Right lobe of liver (tissue), 6 donors: ENCODE data around the gene PADI3. TPM values are rescaled to one million over a fixed set of nuclear protein-coding genes. Genes with fewer than 3 reads are reported as not detected.

Experiments
- ATAC-seq, 4 donors: fragments of 200-7000 bp; cut with Tn5 transposase; one replicate each; pipeline ENCODE4 v1.9.1; 2020; ENCODE audit warnings: mild to moderate bottlenecking in 4 of 4, moderate library complexity in 4 of 4
- DNase-seq, 3 donors: peaks; one replicate each; pipeline ENCODE4 v3.0.0-alpha.2; 2020
- H3K27ac ChIP-seq, 3 donors: fragments of 200-600 bp; one replicate each; pipeline ENCODE4 v1.8.0; 2022
- H3K27me3 ChIP-seq, 2 donors: fragments of 200-600 bp; one replicate each; pipeline ENCODE4 v1.8.0; 2022
- H3K36me3 ChIP-seq, 4 donors: fragments of 200-600 bp; sonication (generic) in 1 of 4; one replicate each; pipeline versions ENCODE4 v1.5.1 to v1.8.0; 2017 to 2022; ENCODE audit warnings: control low read depth in 1 of 4
- H3K4me1 ChIP-seq, 4 donors: fragments of 200-600 bp; sonication (generic) in 1 of 4; one replicate each; pipeline versions ENCODE4 v1.5.1 to v1.8.0; 2017 to 2022; ENCODE audit warnings: control low read depth in 1 of 4
- H3K4me3 ChIP-seq, 3 donors: fragments of 200-600 bp; one replicate each; pipeline ENCODE4 v1.8.0; 2022
- H3K9me3 ChIP-seq, 4 donors: fragments of 200-600 bp; sonication (generic) in 1 of 4; one replicate each; pipeline versions ENCODE4 v1.5.1 to v1.8.0; 2017 to 2022; ENCODE audit warnings: control low read depth in 1 of 4
- CTCF ChIP-seq, 4 donors: fragments of 200-600 bp in 3 of 4; fragments of 450-650 bp in 1 of 4; IDR thresholded peaks; one replicate each; pipeline versions ENCODE4 v1.5.1 to v1.8.0; 2016 to 2022; ENCODE audit warnings: antibody characterized with exemption in 4 of 4, mild to moderate bottlenecking in 2 of 4
- POLR2A ChIP-seq: fragments of 450-650 bp; IDR thresholded peaks from one replicate; pipeline ENCODE4 v1.6.1; 2017; ENCODE audit warnings: antibody characterized with exemption, mild to moderate bottlenecking
- WGBS: methylation state at CpG from one replicate; pipeline ENCODE4 v1.1.6; 2018; ENCODE audit warnings: low coverage, low lambda C conversion rate; ENCODE audit not compliant: insufficient coverage; ENCODE audit errors: missing lambda C conversion rate; 5-methylcytosine and 5-hydroxymethylcytosine counted together
- intact Hi-C, 2 donors: fragments of 100-400 bp; cut with DNase I; formaldehyde crosslinking; loops; one replicate each; pipeline versions ENCODE4 v1.11.2 to v1.14.1; 2022
- microRNA-seq, 2 donors: library from miRNA; unstranded; fragments of <30 nt; microRNA quantifications; one replicate each; pipeline ENCODE4, GENCODE V29; 2019 to 2020
- small RNA-seq, 2 experiments: library from RNA; depleted of rRNA; stranded (forward); fragments of <200 nt; gene quantifications; one replicate each; pipeline ENCODE3, GENCODE V24; 2016
- total RNA-seq, 6 experiments: library from RNA; depleted of rRNA in 2 of 6; stranded (reverse); fragments of >200 nt in 2 of 6; fragmentation: NEBNext Ultra II Directional in 3 of 6; extraction: Animal tissue kit (Norgen Biotek cat#: 25700) in 3 of 6; gene quantifications; one replicate each; pipeline versions ENCODE4 v1.1.0 to v1.2.4, GENCODE V29; 2016 to 2023
- donor health status: DM: no; HTN: yes; CAD: no.
- donor health status: DM: no; HTN: no; CAD: no.
- donor health status: DM: no; HTN: no; CAD: no.
- donor health status: DM: no; HTN: yes; CAD: no.
- donor health status: DM: no; HTN: yes; CAD: no.

PADI3 gene
- total RNA-seq, 6 experiments from 2014 or later = not detected

- intact Hi-C loops = no loop called here
- TF ChIP-seq POLR2A = no peak
- TF ChIP-seq CTCF (IDR thresholded peaks at IDR 0.05) = no peak
- H3K4me3 ChIP-seq = no peak overlapping the region
- WGBS = 54% methylated on average over 5 of the region's 5 CpGs
- no peaks in the 10 kb centered on the region for H3K4me1 ChIP-seq
- DNase-seq (no peak), ATAC-seq (no peak)
- H3K9me3 ChIP-seq = no peaks in the 10 kb centered on the region
- no peaks in the 10 kb centered on the region for H3K36me3 ChIP-seq
- H3K27ac ChIP-seq = no peak overlapping the region
- H3K27me3 ChIP-seq = no peaks in the 10 kb centered on the region
Measured at GRCh38 chr1:17328855-17329254, 80.0 kb downstream of the PADI3 start.

GRCh38 chr1:17329610-17330009, 80.7 kb downstream of the PADI3 start:
- H3K4me3 ChIP-seq = no peak overlapping the region
- no peak for TF ChIP-seq POLR2A
- TF ChIP-seq CTCF (IDR thresholded peaks at IDR 0.05) = no peak
- 23% methylated on average over 4 of the region's 4 CpGs for WGBS
- no peaks in the 10 kb centered on the region for H3K4me1 ChIP-seq
- no peak overlapping the region for H3K27ac ChIP-seq
- H3K27me3 ChIP-seq = no peaks in the 10 kb centered on the region
- H3K36me3 ChIP-seq = no peaks in the 10 kb centered on the region
- DNase-seq = no peak
- intact Hi-C loops = no loop called here
- ATAC-seq = peak in 1 of 4 donors; percentile 19
- H3K9me3 ChIP-seq = no peaks in the 10 kb centered on the region

- ATAC-seq = peak in 1 of 4 donors; percentile 23
- Histone ChIP-seq H3K27me3 (no peaks in the 10 kb centered on the region), H3K9me3 (no peaks in the 10 kb centered on the region), H3K4me3 (no peak overlapping the region), H3K4me1 (no peaks in the 10 kb centered on the region), H3K27ac (no peak overlapping the region), H3K36me3 (no peaks in the 10 kb centered on the region)
- intact Hi-C loops = no loop called here
- TF ChIP-seq CTCF (IDR thresholded peaks at IDR 0.05) (no peak), POLR2A (no peak)
- no peak for DNase-seq
- 47% methylated on average over 5 of the region's 7 CpGs for WGBS
Measured at GRCh38 chr1:17330856-17331255, 82.0 kb downstream of the PADI3 start.

GRCh38 chr1:17333081-17333480, 84.2 kb downstream of the PADI3 start:
- H3K27ac ChIP-seq = no peak overlapping the region
- ATAC-seq (no peak), DNase-seq (no peak)
- H3K9me3 ChIP-seq = no peaks in the 10 kb centered on the region
- no peak overlapping the region for H3K4me3 ChIP-seq
- intact Hi-C loops = no loop called here
- no peaks in the 10 kb centered on the region for H3K4me1 ChIP-seq
- no peaks in the 10 kb centered on the region for H3K36me3 ChIP-seq
- 100% methylated on average over 1 of the region's 8 CpGs for WGBS
- no peaks in the 10 kb centered on the region for H3K27me3 ChIP-seq
- no peak for TF ChIP-seq POLR2A
- TF ChIP-seq CTCF (IDR thresholded peaks at IDR 0.05) = no peak

Small RNA genes within 50 kb of the gene (microRNA-seq; reads per million reads assigned to microRNA genes)
- gene MIR3972 = 0 reads per million in 2 donors

Small RNA genes within 50 kb of the gene (small RNA-seq; reads per million reads assigned to genes)
- gene MIR3972 = 0 reads per million in 2 experiments

Other genes starting within 250 kb of the PADI3 start
- 10 to 100 TPM in 3 of 6 experiments, 1 to 10 TPM in 3; 5.0 to 12.5 (median 9.2) TPM for gene ATP13A2, start 237.2 kb upstream of the PADI3 start, total RNA-seq
- 100 to 1,000 TPM; 139 to 244 (median 178) TPM for gene SDHB, start 195.1 kb upstream of the PADI3 start, total RNA-seq
- gene PADI2, start 129.6 kb upstream of the PADI3 start, total RNA-seq = 1 to 10 TPM in 1 of 6 experiments, under 1 TPM in 5; 0.20 to 1.4 (median 0.78) TPM
- 1 to 10 TPM in 2 of 6 experiments, under 1 TPM in 2, not detected in 2; 0.44 to 1.4 (median 0.92) TPM for gene PADI1, start 44.0 kb upstream of the PADI3 start, total RNA-seq
- 1 to 10 TPM in 4 of 6 experiments, under 1 TPM in 2; 0.12 to 4.7 (median 1.4) TPM for gene PADI4, start 59.1 kb downstream of the PADI3 start, total RNA-seq
- gene PADI6, start 123.1 kb downstream of the PADI3 start, total RNA-seq = not detected
- gene RCC2, start 190.6 kb downstream of the PADI3 start, total RNA-seq = 10 to 100 TPM in 4 of 6 experiments, 1 to 10 TPM in 2; 7.7 to 15.6 (median 11.6) TPM